RPMI8226 (cell line): ENCODE results near the gene TUBB3.
"Not testable (repeated sequence)": the region's sequence is repeated elsewhere in the genome, so short reads cannot be mapped to it uniquely, and the experiment has no call there.

Experiments used
- DNase-seq: peaks from one replicate; pipeline ENCODE4 v3.0.0-alpha.2; 2015

TUBB3 gene

GRCh38 chr16:89946515-89946914 lies 23.4 kb downstream of the TUBB3 start:
- no peak for DNase-seq

- DNase-seq: peak; percentile 9
Observed at GRCh38 chr16:89949121-89949742, 26.1 kb downstream of the TUBB3 start.

DNA sequence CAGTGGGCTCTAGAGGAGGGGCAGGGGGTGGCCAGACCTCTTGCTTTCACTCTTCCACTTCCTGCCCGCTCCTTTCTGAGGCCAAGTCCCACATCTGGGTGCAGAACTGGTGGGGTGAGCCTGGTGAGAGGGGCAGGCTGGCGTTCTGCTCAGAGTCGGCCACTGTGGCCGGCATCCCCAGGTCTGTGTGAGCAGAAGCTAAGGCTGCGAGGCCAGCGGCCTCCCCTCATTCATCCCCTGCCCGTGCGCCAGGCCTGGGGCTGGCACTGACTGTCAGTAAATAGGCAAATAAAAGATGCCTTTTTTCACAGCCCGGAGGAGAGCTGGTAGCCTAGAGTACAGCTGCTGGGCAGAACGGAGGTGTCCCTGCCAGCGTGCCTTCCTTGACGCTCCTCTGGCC lies 26.6 kb downstream of the TUBB3 start:
- DNase-seq: no peak

DNA sequence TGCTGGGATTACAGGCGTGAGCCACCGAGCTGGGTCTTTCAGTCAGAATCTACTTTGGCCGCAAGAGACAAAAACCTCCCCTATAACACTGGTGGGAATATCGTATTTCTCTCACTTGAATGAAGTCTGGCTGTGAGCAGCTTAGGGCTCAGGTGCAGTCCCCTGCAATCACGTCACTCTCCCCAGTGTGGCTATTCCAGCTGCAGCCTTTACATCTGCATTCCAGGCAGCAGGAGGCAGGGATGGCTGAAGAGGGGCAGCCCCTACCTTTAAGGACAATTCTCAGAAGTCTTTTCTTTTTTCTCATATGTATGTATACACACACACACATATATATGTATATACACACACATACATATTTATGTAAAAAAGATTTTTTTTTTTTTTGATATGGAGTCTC lies 28.4 kb downstream of the TUBB3 start:
- DNase-seq: no peak

GRCh38 chr16:89952049-89952448 lies 28.9 kb downstream of the TUBB3 start:
- no peak for DNase-seq

GRCh38 chr16:89952551-89952950 lies 29.4 kb downstream of the TUBB3 start:
- no peak for DNase-seq

- peak; percentile 29 for DNase-seq
Observed at GRCh38 chr16:89953671-89954406, 30.7 kb downstream of the TUBB3 start.

- DNase-seq: no peak
Observed at GRCh38 chr16:89954462-89954861, 31.3 kb downstream of the TUBB3 start.

DNA sequence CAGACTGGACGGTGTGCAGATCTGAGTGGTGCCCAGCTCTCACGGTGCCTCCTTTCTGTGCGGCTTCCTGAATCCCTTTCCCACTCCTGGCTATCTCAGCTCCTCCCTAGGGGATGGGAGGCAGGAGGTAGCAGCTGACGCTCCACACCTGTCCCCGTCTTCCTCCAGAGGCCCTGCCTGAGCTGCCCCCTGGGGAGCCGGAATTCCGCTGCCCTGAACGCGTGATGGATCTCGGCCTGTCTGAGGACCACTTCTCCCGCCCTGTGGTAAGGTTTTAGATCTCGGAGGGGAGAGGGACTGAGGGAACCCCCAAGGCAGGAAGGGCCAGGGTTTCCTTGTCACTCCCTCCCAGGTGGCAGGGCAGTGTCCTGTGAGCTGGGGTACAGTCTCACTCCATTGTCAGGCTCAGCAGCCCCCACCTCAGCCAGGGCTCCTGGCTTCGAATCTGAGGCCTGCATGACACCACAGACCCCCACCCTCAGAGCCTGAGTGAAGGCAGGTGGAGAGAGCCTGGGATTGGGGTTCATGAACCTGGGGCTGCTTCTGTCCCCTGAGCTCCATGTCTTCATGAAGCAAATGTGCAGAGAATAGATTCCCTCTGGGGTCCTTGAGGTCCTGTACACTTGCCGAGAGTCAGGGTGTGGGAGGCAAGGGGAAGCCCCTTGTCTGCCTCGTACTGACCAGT lies 32.0 kb downstream of the TUBB3 start:
- DNase-seq: no peak

GRCh38 chr16:89956505-89957215 lies 33.5 kb downstream of the TUBB3 start:
- DNase-seq: no peak

GRCh38 chr16:89957216-89957785 lies 34.2 kb downstream of the TUBB3 start:
- no peak for DNase-seq

DNA sequence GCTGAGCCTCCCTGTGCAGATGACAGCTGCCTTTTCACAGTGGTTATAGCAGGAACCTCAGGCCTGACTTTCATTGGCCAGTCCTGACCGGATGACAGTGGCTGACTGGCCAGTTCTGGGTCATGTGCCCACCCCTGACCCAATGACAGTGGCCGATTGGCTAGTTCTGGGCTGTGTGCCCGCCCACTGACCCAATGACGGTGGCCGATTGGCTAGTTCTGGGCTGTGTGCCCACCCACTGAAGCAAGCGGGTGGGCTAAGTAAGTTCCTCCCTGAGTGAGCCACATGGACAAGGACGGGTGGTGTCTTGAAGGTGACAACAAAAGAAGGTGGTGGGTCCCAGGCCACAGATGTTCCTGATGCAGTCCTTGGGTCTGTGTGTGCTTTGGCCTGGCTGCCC lies 34.9 kb downstream of the TUBB3 start:
- DNase-seq: no peak

GRCh38 chr16:89958596-89958995 lies 35.5 kb downstream of the TUBB3 start:
- no peak for DNase-seq

- no peak for DNase-seq
Observed at GRCh38 chr16:89960966-89961365, 37.8 kb downstream of the TUBB3 start.

DNA sequence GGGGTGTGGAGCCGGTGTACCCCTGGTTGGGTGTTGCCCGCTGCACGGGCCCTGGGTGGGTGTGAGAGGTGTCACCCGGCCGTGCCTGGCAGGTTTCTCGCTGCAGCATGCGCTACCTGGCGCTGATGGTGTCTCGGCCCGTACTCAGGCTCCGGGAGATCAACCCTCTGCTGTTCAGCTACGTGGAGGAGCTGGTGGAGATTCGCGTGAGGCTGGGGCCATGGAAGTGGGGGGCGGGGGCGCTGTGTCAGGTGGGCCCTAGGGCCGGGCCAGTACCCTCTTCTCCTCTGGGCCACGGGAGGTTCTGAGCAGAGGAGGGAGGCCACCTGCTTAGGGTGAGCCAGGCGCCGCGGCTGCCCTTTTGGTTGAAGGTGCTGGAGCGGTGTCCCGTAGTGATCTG lies 38.8 kb downstream of the TUBB3 start:
- no peak for DNase-seq

DNA sequence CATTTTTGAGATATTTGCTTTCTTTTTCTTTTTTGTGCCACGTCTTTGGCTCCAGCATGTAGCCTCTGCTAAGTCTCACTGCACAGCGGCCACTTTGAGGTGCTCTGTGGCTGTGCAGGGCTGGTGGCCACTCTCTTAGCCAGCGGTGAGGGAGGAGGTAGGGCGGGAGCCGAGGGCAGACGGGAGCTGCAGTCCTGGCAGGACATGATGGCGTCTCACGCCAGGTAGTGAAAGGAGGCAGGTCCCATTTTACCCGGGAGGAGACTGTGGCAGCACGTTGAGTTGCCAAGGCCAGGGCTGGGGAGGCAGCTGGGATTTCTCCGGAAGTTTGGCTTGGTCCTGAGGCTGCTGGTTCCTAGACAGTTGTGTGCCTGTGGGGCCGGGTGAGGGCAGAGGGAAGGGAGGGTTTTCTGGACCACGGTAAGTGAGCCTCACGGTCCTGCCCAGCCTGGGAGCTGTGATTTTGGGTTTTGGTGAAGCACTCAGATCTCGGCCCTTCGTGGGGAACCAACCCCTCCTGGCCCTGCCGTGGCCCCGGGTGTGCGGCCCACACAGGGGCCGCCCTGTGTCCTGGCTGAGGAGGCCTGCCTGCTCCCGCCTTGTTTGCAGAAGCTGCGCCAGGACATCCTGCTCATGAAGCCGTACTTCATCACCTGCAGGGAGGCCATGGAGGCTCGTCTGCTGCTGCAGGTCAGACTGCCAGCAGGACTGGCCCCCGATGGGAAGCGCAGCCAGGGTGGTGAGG lies 39.8 kb downstream of the TUBB3 start:
- DNase-seq: no peak

GRCh38 chr16:89964201-89964600 lies 41.1 kb downstream of the TUBB3 start:
- DNase-seq: no peak

- no peak for DNase-seq
Observed at GRCh38 chr16:89965447-89966225, 42.5 kb downstream of the TUBB3 start.

GRCh38 chr16:89966756-89967155 lies 43.6 kb downstream of the TUBB3 start:
- no peak for DNase-seq

GRCh38 chr16:89967436-89967835 lies 44.3 kb downstream of the TUBB3 start:
- DNase-seq: not testable (repeated sequence)

DNA sequence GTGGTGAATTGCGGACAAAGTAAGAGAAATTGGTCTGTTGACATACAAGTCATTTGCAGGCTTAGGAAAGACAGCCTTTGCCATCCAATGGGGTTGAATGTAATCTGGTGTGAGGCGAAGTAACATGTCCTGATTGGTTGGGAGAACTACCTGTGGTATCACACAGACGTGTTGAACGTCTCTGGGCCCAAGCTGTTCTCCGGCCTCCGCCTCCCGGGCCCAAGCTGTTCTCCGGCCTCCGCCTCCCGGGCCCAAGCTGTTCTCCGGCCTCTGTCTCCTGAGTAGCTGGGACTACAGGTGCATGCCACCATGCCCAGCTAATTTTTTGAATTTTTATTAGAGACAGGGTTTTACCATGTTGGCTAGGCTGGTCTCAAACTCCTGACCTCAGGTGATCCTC lies 44.9 kb downstream of the TUBB3 start:
- DNase-seq: not testable (repeated sequence)
